ENCODE results near the gene CYP11A1.

Gene CYP11A1

DNA sequence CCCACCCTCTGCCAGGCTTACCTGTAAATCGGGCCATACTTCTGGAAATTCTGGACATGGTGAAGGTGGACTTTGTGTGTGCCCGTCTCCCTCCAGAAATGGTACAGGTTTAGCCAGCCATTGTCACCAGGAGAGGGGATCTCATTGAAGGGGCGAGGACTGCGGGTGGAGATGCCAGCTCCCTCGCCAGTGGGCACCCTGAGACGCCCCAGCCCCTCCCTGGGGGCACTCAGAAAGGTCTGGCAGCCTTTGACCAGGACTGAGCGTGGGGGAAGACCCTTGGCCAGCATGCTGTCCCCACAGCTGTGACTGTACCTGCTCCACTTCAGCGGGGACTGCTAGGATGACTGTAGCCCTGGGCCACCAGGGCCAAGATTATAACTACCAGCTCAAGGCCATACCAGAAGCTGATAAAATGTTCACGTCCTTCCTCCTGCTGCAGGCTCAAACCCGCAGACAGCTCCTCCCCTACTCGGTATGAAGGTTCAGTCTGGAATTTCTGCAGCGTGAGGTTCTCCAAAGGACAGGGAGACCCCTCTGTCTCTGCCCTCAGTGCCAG, at the start of gene CYP11A1:
Gene CYP11A1 (minus strand): TSS at position 351 of the 559 bp plus-strand sequence. CDS start 61 bp downstream, at position 290.
- no peak for DNase-seq (ENCODE audit: low read depth)

DNA sequence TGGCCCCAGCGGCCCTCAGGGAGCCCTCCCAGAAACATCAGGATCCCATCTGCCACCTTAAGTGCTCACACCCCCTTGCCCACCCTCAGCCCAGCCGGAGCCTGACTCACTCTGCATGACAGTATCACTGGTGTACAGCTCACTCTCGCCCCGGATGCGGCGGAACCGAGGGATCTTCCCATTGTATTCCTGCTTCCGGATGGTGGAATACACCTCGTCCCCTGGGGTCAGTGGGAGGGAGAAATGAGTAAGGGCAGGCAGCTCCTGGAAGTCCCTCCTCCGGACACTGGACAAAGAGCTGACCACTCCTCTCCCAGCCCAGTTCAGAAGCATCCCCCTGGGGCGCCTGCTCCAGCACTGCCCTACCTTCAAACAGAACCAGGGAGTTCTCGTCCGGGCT, 49.8 kb upstream of the CYP11A1 start:
- DNase-seq (ENCODE audit: low read depth) = no peak

DNA sequence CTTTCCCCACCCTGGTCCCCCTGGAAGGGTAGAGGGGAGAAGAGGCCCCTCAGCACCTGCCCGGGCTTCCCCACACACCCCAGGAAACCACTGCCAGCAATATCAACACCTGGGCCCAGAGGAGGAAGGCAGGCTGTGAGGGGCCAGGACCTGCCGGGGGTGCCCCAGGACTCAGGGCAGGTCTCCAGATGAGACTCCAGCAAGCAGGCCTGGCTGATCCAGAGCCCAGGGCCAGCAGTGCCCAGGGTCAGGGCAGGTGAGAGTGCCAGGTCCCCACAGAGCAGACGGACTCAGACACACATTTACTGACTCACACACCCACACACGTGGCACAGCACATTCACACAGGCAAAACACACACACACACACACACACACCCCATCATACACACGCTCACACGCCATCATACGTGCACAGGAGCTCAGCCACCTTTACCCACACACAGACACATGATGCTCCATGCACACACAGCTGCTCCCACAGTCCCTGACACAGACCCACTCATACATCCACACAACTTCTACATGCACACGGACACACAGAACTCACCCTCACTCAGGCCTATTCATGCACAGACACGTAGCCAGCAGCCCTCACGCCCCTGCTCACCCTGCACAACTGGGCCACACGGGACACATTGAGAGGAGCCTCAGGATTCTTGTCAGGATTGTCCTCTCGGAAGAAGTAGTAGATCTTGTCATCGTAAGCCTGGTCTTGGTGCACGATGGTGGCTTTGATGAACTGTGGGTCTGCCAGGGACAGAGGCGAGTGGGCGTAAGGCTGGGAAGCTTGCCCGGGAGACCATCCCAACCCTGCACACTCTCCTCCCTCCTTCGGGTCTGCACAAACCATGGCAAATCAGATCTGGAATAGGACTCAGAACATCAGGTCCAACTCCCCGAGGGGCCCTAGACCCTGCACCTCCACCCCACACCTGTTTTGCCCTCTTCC, 48.8 kb upstream of the CYP11A1 start:
- DNase-seq (ENCODE audit: low read depth) = no peak

DNA sequence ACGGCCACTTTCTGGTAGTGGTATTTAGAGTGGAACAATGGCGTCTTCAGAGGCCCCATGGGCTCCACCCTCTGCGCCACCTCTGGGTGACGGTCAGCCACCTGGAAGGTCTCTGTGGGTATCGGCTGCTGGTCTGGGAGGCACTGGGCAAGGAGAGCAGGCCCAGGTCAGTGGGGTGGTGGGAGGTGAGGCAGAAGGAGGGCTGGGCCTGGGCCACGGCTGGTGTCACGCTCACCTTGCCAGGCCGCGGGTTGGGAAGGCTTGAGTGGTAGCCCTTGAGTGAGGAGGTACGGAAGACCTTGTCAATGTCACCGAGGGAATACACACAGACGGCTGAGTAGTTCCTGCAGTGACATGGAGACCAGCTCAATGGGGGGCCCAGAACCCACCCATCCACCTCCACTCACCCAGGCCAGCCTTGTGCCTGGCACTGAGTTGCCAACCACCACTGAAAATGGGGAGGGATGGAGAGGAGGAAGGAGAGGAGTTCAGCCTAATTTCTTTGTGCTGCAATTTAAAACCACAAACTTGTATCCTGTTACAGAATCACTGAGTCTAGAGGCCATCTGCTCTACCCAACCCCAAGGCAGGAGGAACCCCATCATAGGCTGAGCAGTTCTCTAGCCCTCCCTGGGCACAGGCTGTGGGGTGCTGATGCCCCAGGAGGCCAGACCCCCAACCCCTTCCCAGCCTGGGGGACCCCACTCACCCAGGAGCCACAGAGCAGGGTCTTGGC, 47.3 kb upstream of the CYP11A1 start:
- no peak for DNase-seq (ENCODE audit: low read depth)

DNA sequence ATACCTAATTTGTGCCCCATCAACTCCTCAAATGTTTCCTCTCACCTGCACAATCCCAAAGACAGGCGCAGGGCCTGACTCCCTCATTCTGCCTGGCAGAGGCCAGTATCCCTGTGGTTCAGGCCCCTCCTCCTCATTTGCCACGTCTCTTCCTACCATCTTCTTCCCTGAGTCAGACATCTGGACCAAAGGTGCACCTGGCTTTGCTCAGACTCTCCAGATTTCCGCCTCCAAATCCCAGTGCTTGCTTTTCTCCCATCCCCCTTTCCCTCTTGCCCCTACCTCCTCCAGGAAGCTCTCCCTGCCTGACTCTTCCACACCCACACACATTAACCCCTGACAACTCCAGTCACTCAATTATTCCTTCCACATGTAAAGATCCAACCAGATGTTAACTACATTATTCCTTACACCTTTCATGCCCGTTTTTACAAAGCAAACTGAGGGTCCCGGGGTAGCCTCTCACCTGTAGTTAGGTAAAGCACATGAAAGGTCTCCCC, 46.7 kb upstream of the CYP11A1 start:
- no peak for DNase-seq (ENCODE audit: low read depth)

DNA sequence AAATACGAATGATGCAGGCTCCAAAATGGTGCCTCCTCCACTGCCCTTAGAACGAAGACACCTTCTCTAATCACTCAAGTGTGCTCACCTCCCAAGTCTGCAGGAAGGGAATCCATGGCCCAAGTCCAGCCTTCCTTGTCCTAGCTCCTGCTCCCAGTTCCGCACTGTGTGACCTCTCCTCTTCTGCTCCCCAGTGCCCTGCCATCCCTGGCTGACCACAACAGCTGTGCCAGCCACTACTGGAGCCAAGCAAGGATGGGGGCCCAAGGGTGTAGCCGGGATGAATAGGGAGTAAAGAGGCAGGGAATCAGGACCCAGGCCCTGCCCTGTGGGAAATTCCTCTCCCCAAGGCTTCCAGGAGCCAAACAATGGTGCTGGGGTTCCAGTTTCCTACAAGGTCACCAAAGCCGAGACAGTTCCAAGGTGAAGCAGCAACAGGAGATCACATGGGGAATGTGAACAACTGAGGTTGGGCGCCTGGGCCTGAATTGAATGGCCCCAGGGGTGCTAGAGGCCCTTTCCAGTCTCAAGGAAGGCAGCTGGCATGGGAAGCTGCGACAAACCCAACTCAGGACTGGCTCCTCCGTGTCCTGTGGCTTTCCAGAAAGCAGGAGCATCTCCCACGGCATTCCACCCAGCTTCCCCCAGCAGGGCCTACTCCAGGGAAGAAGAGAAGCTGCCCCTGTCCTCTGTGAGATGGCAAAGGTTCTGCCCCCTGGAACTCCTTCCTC, 46.1 kb upstream of the CYP11A1 start:
- DNase-seq (ENCODE audit: low read depth) = no peak

DNA sequence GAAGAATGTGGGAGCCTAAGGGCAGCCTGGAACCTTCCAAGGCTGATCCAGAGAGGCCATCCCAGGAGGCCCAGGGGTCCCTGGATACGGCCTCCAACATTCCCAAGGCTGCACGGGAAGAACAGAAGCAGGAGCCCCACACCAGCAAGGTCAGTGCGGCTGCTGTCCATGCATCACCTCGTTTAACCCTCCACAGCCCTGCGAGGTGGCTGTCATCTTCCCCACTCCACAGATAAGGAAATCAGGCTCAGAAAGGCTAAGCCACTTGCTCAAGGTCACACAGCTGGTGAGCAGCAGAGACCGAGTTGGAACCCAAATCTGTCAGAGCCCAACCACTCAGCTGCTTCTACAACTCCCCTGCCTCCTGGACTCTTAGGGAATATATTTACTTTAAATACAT, 44.7 kb upstream of the CYP11A1 start:
- no peak for DNase-seq (ENCODE audit: low read depth)

DNA sequence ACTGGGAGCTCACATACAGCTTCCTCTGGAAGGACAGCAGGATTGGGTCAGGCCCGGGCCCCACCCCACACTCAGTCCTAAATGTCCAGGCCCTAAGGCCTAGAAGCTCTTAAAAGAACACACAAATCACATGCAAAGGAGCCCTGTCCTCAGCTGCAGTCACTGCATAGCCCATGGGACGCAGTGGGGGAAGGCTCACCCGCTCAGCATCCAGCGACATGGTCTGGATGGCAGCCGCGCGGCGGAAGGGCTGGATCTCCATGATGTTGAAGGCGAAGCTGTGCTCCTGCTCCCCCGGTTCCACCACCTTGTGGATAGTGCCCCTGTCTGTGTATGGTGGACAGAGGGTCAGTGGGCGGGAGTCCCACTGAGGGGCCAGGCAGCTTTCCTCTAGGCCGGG, 44.2 kb upstream of the CYP11A1 start:
- DNase-seq (ENCODE audit: low read depth) = no peak

DNA sequence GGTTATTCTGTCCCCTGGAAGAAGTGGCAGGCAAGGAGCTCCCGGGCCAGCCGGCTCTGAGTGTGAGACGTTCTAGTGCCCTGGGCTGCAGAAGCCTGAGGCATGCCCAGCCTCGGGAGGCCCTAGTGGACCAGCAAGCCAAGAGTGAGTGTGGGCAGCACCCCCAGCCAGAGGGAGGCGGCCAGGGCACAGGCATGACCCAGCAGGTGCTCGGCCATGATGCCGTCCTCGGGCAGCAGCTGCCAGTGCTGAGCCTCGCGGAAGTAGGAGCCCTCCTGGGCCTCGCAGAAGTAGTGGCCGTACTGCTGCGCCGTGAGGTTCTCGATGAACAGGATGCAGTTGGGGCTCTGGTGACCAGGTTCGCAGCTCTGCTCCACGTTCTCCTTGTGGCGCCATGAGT, 43.1 kb upstream of the CYP11A1 start:
- DNase-seq (ENCODE audit: low read depth) = no peak

DNA sequence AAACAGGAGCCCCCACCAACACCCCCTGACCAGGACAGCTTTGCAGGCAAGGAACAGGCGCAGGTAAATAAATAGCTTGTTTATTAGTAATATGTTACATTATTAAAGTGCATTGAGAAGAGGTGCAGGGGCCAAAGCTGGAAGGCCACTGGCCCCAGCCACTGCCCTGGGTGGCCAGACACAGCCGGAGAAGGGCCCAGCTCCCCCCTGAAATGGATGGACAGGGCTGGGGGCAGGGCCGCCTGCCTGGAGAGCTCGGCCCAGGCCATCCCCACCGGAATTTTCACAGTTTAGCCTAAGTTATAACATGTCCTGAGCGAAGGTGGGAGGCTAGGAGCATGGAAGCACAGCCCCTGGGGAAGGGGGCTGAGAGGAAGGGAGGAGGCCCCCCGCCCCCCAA, 41.8 kb upstream of the CYP11A1 start:
- DNase-seq (ENCODE audit: low read depth) = no peak

DNA sequence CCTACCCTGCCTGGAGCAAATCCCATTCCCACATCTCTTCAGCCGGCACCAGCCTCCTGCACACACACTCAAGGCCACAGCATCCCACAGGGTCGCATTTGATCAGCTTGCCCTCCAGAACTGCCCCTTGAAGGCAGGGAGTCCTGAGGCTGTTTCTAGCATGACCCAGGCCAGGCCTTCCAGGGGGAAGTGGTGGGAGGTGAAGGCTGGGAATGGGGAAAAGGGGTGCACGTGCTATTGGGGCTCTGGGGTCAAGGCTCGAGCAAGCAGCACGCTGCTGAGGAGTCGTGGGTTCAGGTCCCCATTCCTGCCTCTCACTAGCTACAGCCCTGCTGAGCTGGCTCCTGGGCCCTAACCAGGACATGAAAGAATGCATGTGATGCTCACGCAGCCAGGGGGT, 41.4 kb upstream of the CYP11A1 start:
- no peak for DNase-seq (ENCODE audit: low read depth)

DNA sequence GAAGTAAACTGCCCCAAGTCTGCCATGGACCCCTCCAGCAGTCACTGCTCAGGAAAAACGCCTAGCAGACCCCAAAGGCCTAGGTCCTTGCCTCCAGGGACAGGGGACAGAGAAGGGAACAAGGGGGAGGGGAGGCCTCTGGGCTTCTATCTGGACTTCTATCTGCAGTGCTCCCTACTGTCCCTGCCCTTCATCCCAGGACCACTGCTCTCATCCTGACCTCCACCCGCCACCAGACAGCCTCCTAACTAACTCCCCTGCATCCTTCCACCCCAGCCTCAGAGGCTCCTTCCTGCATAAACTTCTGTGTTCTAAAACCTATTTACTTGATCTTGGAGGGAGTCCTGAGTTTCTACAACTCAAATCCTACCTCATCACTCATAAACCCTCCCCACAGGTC, 40.9 kb upstream of the CYP11A1 start:
- no peak for DNase-seq (ENCODE audit: low read depth)

DNA sequence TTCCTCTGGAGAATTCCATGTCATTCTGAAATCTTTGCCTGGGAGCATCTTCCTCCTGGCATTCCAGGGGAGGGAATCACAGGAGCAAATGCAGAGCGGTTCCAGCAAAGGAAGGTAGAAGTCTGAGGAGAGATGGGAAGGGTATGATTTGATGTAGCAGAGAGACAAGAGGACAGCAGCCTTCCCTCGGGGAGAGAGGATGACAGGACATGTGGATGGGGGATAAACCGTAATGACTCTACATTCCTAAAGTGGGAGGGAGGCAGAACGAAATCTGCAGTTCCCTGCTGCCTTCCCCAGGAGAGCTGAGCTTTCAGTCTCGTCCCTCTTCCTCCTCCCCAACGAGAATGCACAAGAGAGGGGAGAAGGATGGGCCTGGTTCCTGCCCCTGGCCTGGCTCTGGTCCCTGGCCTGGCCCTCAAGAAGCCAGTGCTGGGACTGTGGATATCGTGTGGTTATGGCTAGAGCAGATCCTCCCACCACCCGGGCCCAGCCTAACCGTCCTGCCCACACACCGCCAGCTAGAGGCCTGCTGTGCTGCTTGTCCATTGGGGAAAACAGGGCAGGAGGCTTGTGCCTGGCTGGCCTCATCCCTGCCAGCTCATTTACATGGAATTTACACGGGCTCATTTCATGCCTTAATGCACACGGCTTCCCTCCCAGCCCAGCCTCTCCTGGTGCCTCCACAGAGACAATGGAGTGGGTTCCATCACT, 39.7 kb upstream of the CYP11A1 start:
- no peak for DNase-seq (ENCODE audit: low read depth)

DNA sequence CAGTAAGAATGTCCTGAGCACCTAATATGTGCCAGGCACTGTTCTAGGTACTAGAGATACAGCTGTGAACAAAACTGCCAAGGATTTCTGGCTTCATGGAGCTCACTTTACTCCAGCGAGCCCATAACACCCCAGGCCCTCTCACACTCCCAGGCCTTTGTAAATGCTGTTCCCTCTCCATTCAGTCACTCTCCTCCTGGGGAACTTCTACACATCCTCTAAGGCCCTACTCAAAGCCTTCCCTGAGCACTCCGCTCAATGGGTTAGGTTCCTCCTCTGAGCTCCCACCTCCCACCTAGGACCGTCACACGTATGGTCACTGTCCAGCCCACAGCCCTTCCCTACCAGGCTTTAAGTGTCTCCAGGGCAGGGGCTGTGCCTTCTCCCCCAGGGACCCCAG, 39.1 kb upstream of the CYP11A1 start:
- no peak for DNase-seq (ENCODE audit: low read depth)

DNA sequence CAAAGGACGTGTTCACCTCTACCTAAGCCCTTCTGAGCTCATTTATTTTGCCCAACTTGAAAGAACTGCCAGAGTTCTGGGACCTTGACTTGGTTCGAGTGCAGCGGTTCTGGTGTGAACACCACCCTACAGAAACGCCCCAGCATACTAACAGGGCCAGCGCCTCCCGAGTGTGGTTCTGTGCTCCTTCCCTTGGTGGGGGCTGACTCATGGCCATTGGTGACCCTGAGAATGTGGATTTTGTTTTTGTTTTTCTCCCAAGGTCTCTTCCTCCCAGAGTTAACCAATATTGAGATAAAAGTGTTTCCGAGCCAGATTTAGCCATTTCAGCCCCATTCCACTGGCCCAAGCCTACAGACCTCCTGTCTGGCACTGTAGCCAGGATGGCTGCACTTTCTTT, 38.4 kb upstream of the CYP11A1 start:
- DNase-seq (ENCODE audit: low read depth) = no peak

DNA sequence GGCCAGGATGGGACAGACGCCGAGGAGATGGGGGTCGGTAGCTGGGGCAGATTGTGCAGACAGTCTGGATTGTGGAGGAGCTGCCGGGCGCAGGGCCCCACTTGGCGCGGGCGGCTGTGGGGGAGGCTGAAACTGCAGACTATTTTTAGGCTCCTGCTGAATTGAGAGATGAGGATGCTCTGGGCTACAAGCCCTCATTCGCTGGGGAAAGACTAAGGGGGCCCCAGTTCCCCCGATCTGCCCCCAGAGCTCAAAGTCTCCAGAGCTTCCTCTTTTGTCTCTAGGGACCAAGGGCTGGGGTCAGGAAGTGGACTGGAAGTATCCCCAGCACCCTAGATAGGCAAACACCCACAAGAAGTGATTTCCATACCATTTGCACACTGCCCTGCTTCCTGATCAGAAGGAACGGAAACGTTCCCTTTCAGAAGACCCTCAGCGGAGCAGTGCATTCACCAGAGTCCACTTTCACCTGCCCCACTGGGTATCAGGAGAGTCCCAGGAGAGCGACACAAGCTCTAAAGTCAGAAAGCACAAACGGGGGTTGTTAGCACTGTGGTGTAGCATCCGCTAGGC, 36.6 kb upstream of the CYP11A1 start:
- DNase-seq (ENCODE audit: low read depth) = no peak

DNA sequence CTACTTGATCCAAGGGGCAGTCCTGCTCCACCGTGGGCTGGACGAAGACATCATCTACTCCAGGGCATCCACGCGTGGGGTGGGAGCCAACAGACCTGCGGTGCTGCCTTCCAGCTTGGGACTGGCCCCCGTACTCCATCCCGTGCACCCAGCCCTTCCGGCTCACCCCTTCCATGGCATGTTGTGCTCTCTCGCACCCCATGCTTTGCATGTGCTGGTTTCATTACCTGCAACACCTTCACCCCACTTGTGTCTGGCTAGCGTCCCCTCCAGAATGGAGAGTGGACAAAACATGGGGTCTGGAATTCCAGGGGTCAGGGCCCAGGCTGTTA, 36.1 kb upstream of the CYP11A1 start:
- DNase-seq (ENCODE audit: low read depth) = no peak

DNA sequence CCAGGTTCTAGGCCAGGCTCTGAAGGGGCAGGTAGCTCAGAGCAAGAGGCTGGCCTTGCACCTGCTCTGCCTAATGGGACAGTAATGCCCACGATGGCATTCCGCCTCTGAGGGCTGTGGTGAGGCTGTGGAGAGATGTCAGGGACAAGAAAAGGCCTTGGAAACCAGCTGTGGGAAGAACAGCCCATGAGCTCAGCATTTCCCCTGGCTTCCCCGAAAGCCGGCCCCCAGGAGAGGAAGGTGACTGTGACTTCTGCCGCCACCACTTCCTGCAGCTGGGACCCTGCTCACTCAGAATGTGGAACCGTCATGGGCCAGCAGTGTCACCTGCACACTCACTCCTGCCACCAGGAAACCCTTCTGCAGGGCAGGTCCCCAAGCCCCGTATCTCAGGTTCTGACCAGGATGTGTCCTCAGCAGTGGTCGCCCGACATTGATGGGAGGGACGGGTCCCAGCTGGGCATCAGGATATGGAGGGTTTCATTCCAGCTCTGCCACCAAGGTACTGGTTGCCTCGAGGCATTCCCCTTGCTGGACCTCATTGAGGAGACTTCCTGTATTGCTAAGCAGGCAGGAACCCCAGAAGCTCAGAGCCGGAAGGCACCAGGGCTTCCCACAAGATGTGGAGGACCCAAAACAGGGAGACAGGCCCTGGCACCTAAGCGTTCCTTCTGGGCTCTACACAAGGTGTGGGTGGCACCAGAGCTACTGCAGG, 35.6 kb upstream of the CYP11A1 start:
- DNase-seq (ENCODE audit: low read depth) = no peak

DNA sequence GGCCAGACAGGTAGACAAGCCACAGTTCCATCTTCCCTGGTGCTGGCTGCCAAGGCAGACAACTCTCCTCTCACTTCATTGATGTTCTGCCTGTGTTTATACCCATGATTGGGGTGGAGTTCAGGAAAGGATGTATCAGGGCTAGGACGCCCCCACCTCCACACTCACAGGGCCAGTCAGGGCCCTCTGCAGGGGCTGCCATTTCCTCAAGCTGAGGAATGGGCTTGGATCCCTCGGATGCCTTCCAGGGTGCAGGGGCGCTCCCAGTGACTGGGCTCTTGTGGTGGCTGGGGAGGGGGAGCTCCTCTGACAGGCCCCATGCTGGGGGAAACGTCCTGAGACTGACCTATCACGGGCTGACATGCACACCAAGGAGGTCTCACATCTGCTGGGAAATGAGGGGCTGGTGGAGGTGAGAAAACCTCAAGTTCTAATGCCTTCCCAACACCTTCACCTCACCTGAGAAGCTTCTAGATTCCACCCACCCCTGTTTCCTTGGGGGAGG, 34.9 kb upstream of the CYP11A1 start:
- DNase-seq (ENCODE audit: low read depth) = no peak

Measured in CMK (cell line).